ENCODE measurements around the gene WDR27. TPM values are rescaled to one million over a fixed set of nuclear protein-coding genes. Genes with fewer than 3 reads are reported as not detected.
"Not testable (repeated sequence)": the region's sequence is repeated elsewhere in the genome, so short reads cannot be mapped to it uniquely, and the experiment has no call there.

Gene WDR27
- total RNA-seq, 1 experiment from 2014 or later = 18.7 TPM

DNA sequence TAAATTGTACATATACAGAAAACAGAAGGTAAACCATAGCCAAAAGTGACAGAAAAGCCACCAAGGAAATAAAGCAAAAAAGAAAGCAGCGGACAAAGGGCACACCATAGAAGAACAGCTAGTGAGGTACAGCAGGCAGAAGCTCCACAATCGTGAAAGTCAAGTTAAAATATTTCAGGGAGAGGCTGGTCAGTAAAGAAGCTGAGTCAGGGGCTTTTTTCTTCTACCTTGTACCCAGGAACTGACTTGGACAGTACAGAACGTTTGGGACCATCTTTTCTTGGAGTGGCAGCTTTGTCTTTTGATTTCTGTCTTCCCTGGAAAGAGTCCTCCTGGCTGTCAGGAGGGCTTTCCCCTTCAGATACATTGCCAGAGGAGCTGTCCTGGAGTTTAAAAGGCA, 8.2 kb upstream of the WDR27 start:
- DNase-seq (ENCODE audit: low read depth) = no peak

GRCh38 chr6:169709293-169709692, 7.5 kb upstream of the WDR27 start:
- DNase-seq (ENCODE audit: low read depth) = no peak

GRCh38 chr6:169707772-169708171, 5.9 kb upstream of the WDR27 start:
- DNase-seq (ENCODE audit: low read depth) = no peak

GRCh38 chr6:169702840-169703246, 1.0 kb upstream of the WDR27 start:
- DNase-seq (ENCODE audit: low read depth) = no peak

GRCh38 chr6:169701311-169701953, 397 bp downstream of the WDR27 start:
- DNase-seq (ENCODE audit: low read depth) = no peak

- DNase-seq (ENCODE audit: low read depth) = no peak
Observed at GRCh38 chr6:169700296-169700695, 1.5 kb downstream of the WDR27 start.

DNA sequence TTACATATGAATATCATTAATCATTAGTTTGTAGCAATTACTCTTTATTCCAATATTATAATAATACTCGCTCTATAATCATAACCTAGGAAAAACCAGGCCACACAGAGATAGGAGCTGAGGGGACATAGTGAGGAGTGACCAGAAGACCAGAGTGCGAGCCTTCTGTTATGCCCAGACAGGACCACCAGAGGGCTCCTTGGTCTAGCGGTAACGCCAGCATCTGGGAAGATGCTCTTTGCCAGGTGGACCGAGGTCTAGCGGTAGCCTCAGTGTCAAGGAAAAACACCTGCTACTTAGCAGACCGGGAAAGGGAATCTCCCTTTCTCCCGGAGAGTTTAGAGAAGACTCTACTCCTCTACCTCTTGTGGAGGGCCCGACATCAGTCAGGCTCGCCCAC, 4.7 kb downstream of the WDR27 start:
- not testable (repeated sequence) for DNase-seq (ENCODE audit: low read depth)

DNA sequence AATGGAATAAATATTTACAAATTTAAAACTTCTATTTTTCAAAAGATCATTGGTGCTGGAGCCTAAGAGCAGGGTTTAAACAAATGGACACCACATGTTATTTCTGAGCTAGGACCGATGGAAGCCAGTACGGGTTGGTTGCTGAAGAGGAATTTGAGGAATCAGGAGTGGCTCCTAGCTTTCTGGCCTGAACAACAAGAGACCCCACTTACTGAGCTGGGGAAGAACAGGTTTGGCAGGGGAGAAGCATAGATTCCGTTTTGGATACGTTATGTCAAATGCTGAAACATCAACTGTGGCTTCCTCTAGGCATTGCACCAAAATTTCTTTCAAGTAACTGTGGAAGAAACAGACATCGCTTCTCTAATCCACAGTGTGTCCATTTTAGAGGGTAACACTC, 6.7 kb downstream of the WDR27 start:
- no peak for DNase-seq (ENCODE audit: low read depth)

DNA sequence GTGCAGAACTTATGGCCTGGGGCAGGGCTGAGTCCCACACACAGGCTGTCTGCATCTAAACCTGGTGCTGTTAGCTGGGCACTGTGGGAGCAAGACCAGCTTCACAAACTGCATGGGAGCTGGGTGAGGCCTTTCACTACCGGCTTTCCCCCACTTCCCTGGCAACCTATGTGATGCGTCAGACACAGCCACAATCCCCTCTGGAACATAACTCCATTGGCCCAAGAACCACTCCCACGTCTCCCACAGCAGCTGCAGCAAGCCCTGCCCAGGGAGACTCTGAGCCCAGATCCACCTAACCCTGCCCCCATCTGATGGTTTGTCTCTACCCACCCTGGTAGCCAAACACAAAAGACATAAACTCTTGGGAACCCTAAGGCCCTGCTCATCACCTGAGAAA, 9.3 kb downstream of the WDR27 start:
- peak; percentile 72 for DNase-seq (ENCODE audit: low read depth)

DNA sequence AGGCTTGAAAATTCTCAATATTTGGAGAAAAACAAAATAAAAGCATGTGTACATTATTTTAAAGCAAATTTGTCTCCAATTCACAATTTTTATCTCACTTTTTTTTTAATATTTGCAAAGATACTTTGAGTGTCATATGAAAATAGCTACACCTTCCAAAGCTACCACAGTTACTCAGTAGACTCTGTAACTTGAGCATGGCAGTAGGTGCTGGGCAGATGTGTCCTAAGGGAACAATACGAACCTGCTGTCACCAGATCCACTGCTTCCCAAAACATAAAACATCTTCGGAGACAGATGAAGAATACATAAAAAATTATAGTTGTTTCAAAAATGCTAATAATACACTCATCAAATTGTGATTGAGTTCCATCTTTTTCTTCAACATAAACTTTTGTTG, 10.6 kb downstream of the WDR27 start:
- no peak for DNase-seq (ENCODE audit: low read depth)

DNA sequence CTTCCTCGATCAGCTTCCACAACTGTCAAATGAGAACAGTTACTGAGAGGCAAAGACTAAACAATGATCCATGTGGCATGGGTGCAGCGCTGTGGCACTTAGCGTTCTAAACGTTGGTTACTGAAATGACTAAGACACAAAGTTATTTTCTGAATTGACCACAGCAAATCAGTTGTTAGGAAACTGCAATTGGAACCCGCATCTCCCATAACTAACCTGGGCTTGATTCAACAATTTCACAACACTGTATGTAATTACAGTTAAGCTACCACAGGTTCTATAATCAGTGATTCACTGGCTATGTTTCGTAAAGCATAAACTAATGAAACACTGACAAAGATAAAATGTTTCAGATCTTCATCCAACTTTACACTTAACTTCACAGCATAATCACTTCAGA, 12.5 kb downstream of the WDR27 start:
- DNase-seq (ENCODE audit: low read depth) = peak; percentile 82

DNA sequence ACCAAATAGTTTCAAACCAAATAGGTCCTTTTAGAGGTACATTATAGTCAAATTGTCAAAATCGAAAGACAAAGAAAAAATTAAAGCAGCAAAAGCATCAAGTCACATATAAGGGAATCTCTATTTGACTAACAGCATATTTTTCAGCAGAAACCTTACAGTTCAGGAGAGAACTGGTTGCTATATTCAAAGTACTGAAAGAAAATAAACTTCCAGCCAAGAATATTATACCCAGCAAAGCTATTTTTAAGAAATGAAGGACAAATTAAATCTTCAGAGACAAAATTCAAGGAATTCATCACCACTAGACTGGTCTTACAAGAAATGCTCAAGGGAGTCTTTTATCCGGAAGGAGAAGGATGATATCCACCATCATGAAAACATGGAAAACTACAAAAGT, 16.0 kb downstream of the WDR27 start:
- no peak for DNase-seq (ENCODE audit: low read depth)

DNA sequence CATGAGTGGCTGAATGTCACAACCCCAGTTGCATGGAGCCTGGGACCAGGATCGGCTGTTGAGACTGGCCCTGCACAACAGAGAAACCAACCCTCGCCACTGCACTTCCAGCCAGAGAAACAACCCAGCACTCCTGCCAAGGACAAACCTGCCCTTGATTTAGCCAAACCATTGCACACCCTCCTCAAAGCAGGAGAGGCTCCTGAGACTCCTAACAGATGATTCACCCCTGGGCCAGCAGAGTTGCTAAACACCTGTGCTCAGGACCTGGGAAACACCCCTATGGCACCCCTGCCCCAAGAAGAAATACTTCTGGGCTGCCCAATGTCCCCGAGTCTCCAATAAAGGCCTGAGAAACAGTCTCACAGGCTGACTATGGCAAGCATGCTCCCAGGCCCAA, 17.8 kb downstream of the WDR27 start:
- DNase-seq (ENCODE audit: low read depth) = no peak

- DNase-seq (ENCODE audit: low read depth) = no peak
Observed at GRCh38 chr6:169678342-169678741, 23.5 kb downstream of the WDR27 start.

- DNase-seq (ENCODE audit: low read depth) = no peak
Observed at GRCh38 chr6:169677096-169677495, 24.7 kb downstream of the WDR27 start.

GRCh38 chr6:169675011-169675410, 26.8 kb downstream of the WDR27 start:
- DNase-seq (ENCODE audit: low read depth) = no peak

- DNase-seq (ENCODE audit: low read depth) = no peak
Observed at GRCh38 chr6:169671563-169671962, 30.3 kb downstream of the WDR27 start.

GRCh38 chr6:169669889-169670288, 31.9 kb downstream of the WDR27 start:
- peak; percentile 89 for DNase-seq (ENCODE audit: low read depth)

- DNase-seq (ENCODE audit: low read depth) = no peak
Observed at GRCh38 chr6:169669147-169669546, 32.7 kb downstream of the WDR27 start.

DNA sequence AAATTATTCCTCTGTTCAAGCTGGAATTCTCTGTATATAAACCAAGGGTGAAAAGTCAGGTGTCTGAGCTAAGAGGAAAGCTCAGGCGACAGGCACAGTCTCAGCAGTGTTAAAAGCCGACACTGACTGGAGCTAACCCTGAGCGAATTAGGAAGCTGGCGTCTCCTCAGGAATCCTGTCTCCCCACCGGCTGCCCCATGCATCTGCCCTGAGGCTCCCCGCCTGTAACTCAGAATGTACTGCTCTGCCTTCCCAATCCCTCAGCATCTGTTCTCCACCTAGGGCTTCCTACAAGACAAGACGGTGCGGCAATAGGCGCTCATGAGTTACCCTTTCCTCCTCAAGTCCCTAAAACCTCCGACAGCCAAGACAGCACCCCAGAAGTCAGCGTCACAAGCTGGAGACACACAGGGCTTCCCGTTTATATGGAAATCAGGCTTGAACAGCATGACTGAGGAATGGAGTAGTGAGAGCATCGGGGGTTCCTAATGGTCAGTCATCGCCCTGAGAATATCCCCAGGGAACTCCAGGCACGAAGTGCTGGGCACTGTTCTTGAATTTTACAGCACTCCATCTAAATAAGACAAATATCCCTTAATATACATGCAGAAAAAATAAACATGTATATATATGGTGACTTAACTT, 33.5 kb downstream of the WDR27 start:
- DNase-seq (ENCODE audit: low read depth) = no peak

GRCh38 chr6:169667716-169668115, 34.1 kb downstream of the WDR27 start:
- no peak for DNase-seq (ENCODE audit: low read depth)

DNA sequence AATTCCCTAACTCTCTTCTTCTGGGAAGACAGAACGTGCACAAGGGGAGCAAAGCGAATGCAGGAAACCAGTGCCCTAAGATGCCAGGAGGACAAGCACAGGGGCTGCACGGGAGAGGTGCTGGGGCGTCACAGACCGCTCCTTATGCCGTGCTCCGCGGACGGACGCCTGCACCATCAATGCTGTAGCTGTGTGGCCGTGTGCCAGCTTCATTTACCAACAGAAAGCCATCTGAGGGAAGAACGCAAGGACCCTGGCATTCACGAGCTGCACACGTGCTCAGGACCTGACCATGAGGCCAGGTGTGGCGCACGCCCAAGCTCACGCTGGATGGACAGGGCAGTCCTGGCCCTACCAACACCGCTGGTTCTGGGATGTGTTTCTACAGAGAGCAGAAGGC, 35.4 kb downstream of the WDR27 start:
- DNase-seq (ENCODE audit: low read depth) = no peak

DNA sequence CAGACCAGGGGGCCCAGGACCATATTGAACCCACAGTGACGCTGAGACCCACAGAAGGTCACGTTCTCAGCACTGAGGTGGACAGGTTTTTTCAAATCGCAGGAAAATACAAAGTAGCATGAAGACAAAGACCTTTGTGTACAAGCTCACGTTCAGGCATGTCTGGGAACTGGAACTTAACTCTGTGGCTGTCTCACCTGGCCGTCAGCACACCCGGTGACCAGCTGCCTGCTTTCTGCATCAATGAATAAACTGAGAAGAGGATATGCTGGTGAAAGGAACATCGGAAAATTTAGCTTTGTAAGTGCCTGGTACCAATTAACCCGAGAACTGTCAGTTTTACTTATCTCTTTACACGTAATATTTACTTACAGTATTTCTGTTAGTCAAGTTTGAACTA, 36.5 kb downstream of the WDR27 start:
- no peak for DNase-seq (ENCODE audit: low read depth)

All from HT1080 (cell line).